K562 treated with DMSO at 1 percent for 12 hours (cell line): ENCODE results near the gene USP51. TPM values are rescaled to one million over a fixed set of nuclear protein-coding genes. Genes with fewer than 3 reads are reported as not detected.

Experiments
- total RNA-seq: library from RNA; unstranded; fragments of 300-600 nt; gene quantifications from 2 replicates; pipeline ENCODE4 v1.2.3, GENCODE V29; 2022; ENCODE audit not compliant: insufficient read depth

Gene USP51
- total RNA-seq = 0.64 and 1.4 TPM in 2 replicates

DNA sequence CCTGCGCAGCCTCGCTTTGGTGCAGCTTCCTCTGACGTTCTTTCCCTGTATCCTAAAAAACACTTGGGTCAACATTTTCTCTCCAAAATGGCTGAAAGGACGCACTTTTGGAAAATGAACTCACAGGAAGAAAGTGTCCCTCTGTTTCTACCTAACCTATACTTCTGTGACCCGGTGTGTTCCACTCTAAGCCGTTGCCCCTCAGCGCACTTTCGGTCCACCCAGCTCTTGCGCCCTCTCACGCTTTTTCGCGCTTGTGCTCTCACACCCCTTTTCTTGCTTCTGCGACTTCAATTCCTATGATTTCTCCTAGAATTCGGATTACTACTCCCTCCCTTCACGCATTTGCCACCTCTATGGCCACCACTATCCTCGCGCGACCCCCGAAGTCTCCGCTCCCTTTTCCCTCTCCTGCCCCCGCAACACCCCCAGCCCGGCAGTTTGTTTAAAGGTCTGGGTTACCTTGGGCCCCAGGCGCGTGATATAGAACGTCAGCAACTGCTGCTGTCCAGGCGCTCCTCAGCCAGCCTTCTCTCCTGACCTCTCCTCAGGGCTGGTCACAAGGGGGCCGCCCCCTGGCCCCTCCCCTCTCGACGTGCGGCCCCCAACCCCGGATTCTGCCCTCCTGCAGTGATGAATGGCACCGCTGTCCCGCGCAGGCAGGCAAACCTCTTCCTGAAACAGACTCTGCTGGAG is at the start of gene USP51:
Gene USP51 (minus strand): TSS at position 535 of the 696 bp plus-strand sequence. CDS start 909 bp downstream, outside the sequence.

DNA sequence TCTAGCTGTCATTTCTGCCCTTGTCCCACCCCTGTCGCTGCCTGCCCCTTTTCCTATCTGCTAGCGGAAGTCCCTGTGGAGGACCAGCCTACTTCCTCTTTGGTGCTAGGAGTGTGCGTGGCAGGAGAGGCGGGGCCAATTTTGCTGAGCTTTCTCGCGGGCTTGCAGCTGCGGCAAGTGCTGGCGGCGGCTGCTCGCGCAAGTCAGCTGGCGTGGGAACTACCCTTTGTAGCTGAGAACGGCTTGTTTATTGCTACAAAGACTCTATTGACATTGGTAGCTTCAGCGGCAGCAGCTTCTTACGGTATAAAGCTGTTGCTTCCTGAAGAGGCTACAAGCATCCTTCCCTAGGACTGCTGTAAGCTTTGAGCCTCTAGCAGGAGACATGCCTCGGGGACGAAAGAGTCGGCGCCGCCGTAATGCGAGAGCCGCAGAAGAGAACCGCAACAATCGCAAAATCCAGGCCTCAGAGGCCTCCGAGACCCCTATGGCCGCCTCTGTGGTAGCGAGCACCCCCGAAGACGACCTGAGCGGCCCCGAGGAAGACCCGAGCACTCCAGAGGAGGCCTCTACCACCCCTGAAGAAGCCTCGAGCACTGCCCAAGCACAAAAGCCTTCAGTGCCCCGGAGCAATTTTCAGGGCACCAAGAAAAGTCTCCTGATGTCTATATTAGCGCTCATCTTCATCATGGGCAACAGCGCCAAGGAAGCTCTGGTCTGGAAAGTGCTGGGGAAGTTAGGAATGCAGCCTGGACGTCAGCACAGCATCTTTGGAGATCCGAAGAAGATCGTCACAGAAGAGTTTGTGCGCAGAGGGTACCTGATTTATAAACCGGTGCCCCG is 37.4 kb downstream of the USP51 start, which contains the start of gene MAGEH1:
Gene MAGEH1 (plus strand): TSS at position 138 of the 843 bp plus-strand sequence. CDS start 248 bp downstream, at position 386.

Other genes starting within 250 kb of the USP51 start
- not detected in 2 replicates for gene PAGE3, start 224.9 kb downstream of the USP51 start, total RNA-seq
- 14.4 and 16.6 TPM in 2 replicates for gene MAGEH1, start 37.7 kb downstream of the USP51 start, total RNA-seq
- not detected in 2 replicates for gene FOXR2, start 133.6 kb upstream of the USP51 start, total RNA-seq
- 5.8 and 6.1 TPM in 2 replicates for gene RRAGB, start 227.9 kb upstream of the USP51 start, total RNA-seq